HG02571 (cell line): ENCODE measurements around the gene PRSS22.

ENCODE experiments used
- ATAC-seq: cut with Tn5 transposase; IDR thresholded peaks from one replicate; pipeline ENCODE4 v1.9.1; 2021; ENCODE audit warnings: mild to moderate bottlenecking, moderate library complexity; ENCODE audit not compliant: unreplicated experiment

PRSS22 gene

DNA sequence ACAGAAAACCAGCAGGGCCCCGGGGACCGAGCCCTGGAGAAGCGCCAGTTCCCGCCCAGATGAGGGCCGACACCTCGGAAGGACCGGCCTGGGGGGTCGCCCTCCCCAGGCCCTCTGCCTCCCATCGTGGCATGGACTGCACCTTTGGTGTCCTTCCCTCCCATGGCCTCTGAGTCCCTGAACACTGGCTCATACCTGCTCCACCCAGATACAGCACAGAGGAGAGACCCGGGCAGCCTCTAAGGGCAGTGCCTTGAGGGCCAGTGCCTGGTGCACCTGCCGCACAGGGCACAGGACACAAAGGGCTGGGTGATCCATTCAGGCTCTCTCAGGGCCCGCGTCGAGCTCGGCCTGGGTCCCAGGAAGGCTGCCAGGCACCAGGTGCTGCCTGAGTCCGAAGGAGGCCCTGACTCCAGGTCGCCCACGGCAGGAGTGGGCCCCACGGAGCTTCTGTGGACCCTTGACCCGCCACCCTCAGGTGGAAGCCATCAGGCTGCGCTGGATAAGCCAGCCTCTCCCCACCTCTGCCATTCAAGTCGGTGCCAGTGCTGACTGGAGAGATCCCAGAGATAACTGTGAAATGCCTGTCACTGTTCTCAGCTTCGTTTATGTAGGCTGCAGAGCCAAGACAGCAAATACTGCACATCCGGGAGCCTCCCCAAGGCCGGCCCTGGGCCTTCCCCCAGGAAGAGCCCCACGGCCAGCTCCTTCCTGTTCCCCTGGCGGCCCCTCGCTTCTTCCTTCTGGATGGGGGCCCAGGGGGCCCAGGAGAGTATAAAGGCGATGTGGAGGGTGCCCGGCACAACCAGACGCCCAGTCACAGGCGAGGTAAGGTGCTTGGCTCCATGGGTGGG is 28.2 kb downstream of the PRSS22 start, which contains the start of gene ZG16B:
ZG16B (plus strand) TSS at position 803 of the 854 bp plus-strand sequence. CDS start 139 bp downstream, outside the sequence.
- no peak for ATAC-seq

DNA sequence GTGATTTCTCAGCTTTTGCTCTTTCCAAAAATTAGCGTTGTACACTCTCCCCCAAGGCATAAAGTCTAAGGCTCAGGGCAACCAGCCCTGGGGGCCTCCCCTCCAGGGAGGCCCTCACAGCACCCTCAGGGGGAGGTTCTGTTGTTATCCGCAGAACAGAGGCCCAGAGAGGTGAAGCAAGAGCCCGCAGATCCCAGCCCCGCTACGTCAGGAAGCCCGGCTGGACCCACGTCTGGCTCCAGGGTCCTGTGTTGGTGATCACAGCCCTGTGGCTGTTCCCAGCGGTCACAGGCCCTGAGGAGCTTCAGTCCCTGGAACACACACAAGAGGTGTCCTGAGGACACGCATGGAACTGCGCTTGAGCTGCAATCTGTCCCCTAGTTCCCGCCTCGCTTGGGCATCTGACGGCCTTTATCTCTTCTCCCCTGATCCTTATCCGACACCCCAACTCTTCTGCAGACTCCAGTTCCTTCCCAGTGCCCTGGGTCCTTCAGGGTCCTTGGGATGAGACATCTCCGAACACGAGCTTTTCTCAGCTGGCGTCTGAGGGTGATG is 29.0 kb downstream of the PRSS22 start:
- ATAC-seq: no peak

DNA sequence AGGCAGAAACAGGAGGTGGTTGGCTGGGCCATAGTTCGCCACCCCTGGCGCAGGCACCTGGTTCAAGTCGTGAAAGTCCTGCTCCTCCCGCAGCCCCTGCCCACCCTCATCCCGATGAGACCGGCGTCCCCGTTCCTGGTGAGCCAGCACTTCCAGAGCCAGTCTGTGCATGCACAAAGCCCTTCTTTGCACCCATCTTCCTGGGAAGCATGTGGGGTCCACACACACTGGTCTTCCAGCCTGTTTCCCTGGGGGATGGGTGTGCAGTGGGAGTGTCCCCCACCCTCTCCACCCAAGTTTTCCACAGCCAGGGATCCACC is 29.5 kb downstream of the PRSS22 start:
- no peak for ATAC-seq

- ATAC-seq: no peak
Measured at GRCh38 chr16:2827831-2828520, 30.0 kb downstream of the PRSS22 start.

- ATAC-seq: no peak
Measured at GRCh38 chr16:2827374-2827791, 30.6 kb downstream of the PRSS22 start.

- no peak for ATAC-seq
Measured at GRCh38 chr16:2826591-2827373, 31.2 kb downstream of the PRSS22 start.

DNA sequence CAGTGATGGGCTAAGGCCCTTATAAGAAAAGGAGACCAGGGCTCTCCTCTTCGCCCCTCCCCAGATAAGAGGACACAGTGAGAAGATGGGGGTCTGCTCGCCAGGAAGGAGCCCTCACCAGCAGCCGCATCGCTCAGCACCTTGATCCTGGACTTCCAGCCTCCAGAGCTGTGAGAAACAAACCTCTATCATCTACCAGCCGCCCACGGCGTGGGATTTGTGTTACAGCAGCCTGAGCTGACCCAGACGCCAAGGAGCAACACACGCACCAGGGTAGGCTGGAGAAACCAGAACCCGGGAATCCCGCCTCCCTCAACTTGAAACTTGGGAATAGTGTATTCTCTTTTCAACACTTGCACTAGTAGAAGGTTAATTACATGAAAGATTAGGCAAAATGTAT is 32.1 kb downstream of the PRSS22 start:
- no peak for ATAC-seq

DNA sequence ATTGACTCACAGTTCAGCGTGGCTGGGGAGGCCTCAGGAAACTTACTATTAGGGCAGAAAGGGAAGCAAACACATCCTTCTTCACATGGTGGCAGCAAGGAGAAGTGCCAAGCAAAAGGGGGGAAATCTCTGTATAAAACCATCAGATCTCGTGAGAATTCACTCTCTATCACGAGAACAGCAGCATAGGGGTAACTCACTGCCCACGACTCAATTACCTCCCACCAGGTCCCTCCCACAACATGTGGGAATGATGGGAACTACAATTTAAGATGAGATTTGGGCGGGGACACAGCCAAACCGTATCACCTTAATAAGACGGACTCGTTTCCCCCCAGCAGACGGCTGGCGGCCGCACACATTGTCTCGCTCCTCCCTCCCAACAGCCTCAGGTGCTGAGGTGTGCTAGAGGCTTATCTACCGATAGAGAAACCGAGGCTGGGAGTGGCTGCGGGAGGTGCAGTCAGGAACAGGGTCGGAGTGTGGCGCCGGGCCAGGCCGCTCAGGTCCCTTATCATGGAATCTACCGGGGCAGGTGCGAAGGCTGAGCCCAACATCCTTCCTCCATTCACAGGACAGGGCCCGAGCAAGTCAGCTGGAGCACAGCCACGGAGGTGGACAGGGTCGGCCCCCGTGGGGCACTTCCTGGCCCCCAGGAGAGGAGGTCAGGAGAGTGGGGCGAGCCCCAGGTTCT is 32.8 kb downstream of the PRSS22 start:
- ATAC-seq: no peak

DNA sequence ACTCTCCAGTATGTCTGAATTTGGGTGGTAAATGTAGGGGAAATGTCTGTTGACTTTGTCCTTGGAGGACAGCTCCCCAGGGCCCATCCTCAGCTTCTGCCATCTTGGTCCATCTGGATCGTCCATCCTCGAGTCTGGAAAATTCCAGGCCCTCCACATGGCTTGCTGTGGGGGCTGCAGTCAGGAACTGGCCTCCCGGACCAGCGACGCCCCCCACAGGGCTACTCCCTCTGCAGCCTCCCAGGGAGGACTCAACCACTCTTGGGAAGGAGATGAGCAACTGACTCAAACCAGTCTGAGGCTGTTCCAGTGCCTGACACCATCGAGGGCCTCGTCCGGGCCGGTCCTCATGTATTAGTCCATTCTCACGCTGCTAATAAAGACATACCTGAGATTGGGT is 33.3 kb downstream of the PRSS22 start:
- no peak for ATAC-seq

DNA sequence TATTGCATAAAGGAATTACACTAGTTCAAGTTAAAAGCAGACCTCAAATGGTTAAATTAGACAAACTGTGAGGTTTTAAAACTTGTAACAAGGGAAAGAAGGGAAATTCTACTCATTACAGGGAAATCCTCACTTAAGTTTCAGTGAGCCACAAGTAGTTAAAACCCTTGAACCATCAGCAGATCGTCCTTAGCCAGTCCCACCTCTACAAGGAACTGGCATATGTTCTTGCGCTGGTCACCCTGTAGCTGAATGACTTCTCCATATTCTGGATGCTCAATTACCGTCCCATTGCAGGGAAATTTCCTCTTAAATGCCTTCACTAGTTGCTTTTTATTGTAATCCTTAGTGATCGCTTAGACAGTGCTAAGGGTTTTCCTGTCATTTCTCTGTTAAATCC is 35.5 kb downstream of the PRSS22 start:
- ATAC-seq: no peak

DNA sequence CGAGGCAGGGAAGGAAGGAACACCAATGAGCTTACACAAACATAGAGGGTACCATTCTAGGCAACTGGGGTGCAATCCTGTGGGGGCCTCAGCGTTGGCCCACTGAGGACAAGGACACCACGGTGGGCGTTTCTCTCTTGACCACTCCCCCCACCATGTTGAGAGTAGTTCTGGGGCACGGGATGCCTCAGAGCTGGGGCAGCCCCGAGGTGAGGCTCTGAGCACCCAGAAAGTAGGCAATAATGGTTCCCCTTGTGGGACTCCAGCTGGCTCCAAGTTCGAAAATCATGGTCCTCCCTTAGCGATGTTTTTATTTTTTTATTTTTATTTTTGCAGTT is 35.8 kb downstream of the PRSS22 start:
- no peak for ATAC-seq

- ATAC-seq: no peak
Measured at GRCh38 chr16:2821487-2822157, 36.3 kb downstream of the PRSS22 start.

DNA sequence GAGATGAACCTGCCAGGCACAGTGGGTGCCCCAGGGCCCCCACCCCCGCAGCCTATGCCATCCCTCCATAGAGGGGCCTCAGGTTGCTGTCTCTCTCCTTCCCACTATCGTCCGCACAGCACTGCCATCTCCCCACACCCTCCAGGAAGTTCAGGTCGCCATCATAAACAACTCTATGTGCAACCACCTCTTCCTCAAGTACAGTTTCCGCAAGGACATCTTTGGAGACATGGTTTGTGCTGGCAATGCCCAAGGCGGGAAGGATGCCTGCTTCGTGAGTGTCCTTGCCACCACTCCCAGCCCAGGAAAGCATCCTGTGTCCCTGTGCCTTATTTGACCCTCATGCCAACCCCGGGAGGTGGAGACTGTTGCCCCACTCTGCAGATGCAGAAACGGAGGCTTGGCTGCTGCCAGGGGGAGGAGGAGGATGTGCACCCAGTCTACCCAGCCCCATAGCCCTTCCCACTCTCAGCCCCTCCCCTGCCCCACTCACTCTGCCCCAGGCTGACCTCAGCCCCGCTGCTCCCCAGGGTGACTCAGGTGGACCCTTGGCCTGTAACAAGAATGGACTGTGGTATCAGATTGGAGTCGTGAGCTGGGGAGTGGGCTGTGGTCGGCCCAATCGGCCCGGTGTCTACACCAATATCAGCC is 37.0 kb downstream of the PRSS22 start:
- ATAC-seq: no peak

DNA sequence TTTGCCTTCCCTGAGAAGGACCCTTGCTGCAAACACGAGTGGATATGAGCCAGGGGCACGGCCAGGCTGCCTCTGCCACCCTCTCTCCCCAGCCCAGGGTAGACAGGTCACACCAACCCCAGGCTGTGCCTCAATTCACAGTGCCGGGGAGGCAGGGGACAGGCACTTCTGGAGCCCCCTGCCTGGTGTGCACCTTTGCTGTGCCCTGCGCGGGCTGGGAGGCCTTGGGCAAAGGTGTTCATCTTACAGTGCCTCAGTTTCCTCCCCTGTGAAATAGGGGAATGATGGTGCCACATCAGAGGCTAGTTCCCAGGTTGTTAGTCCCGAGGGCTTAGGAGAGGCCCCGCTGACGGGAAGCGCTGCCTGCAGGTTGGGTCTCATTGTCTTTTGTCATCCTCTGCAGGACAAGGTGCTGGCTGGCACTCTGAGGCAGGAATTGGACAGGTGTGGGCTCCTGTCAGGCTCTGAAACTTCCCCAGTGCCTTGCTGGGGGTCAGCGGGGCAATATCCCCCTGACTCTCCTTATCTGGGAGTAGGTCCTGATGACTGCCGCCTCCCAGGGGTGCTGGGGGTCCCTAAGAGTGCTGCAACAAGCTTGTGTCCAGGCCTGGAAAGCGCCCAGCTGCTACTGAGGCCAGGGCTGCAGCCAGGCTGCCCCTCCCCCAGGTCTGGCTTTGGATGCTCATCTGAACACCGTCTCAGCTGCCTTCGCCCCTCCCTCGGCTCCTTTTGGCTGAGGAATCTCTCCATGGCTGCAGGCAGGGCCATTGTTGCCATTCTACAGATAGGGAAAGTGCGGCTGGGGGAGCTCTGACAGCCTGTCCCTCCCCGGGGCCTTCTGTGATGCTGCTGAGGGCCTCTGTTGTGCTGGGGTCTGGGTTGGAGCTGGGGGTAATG is 37.8 kb downstream of the PRSS22 start:
- no peak for ATAC-seq

DNA sequence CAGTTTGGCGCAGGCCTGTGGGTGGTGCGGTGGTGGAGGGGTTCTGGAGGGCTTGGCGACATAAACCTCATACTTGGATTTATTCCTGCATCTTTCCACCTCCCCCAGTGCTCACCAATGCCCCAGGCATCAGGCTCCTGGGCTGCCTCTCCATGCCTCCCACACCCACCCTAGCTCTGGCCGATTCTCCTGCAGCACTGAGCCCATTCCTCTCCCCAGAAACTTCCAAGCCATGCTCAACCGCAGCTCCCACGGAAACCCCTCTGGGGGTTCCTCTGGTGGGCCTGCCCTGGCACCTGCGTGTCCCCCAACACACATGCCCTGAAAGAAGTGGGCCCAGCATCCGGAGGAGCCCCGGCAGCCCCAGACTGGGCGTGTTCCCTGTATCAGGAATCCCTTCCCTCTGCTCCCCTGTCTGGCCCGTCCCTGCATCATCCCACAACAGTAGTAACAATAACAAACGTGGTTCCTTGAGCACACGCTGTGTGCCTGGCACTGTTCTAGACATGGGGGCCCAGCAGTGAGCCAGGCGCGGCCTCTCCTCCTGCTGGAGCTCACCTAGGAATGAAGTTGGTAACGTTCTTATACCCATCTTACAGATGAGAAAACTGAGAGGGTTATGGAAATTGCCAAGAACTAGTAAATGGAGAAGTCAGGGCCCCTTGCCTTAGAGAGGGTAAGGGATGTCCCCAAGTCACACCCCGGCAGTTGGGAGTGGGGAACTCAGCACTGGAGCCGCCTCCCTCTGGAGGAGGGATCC is 38.6 kb downstream of the PRSS22 start:
- no peak for ATAC-seq

DNA sequence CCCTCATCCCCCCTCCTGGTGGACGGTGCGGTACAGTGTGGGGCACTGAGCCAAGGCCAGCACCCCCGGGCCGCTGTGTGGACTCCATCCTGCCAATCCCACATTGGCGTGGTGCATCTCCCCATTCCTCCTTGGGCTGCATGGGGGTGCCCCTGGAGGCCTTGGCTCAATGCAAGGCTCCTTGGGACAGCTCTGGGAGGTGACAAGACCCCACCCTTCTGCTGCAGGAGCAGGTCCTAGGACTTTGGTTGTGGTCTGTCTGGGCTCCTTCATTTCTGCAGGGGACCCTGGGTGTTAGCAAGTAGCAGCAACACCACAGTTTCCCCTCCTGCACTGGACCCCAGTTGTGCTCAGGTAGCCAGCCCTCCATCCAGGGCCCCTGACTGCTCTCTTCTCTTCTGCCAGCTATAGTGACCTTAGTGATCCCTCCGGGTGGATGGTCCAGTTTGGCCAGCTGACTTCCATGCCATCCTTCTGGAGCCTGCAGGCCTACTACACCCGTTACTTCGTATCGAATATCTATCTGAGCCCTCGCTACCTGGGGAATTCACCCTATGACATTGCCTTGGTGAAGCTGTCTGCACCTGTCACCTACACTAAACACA is 39.6 kb downstream of the PRSS22 start:
- ATAC-seq: no peak
